HG02884 (cell line): Measurements from ENCODE around the gene ITGA3.

ENCODE experiments used
- ATAC-seq: cut with Tn5 transposase; IDR thresholded peaks from one replicate; pipeline ENCODE4 v1.9.1; 2021; ENCODE audit warnings: mild to moderate bottlenecking, moderate library complexity; ENCODE audit not compliant: unreplicated experiment

Gene ITGA3

GRCh38 chr17:50106393-50107131, 50.7 kb downstream of the ITGA3 start:
- ATAC-seq = no peak

GRCh38 chr17:50107790-50108414, 52.0 kb downstream of the ITGA3 start:
- no peak for ATAC-seq

- no peak for ATAC-seq
Observed at GRCh38 chr17:50108556-50108955, 52.6 kb downstream of the ITGA3 start.

- no peak for ATAC-seq
Observed at GRCh38 chr17:50109207-50109606, 53.3 kb downstream of the ITGA3 start.

GRCh38 chr17:50109785-50110184, 53.9 kb downstream of the ITGA3 start:
- ATAC-seq = no peak

GRCh38 chr17:50110591-50111349, 54.9 kb downstream of the ITGA3 start:
- ATAC-seq = no peak

- no peak for ATAC-seq
Observed at GRCh38 chr17:50111673-50112655, 56.1 kb downstream of the ITGA3 start.

GRCh38 chr17:50112694-50113093, 56.8 kb downstream of the ITGA3 start:
- ATAC-seq = no peak

- no peak for ATAC-seq
Observed at GRCh38 chr17:50113624-50114320, 57.9 kb downstream of the ITGA3 start.

GRCh38 chr17:50114401-50114800, 58.5 kb downstream of the ITGA3 start:
- ATAC-seq = no peak

- no peak for ATAC-seq
Observed at GRCh38 chr17:50114849-50115357, 59.0 kb downstream of the ITGA3 start.

GRCh38 chr17:50115756-50116155, 59.8 kb downstream of the ITGA3 start:
- ATAC-seq = no peak

GRCh38 chr17:50117202-50118051, 61.5 kb downstream of the ITGA3 start:
- ATAC-seq = peak; percentile 50

GRCh38 chr17:50118076-50118827, 62.3 kb downstream of the ITGA3 start:
- no peak for ATAC-seq

- ATAC-seq = no peak
Observed at GRCh38 chr17:50118828-50119218, 62.9 kb downstream of the ITGA3 start.

- ATAC-seq = no peak
Observed at GRCh38 chr17:50120475-50121253, 64.8 kb downstream of the ITGA3 start.

- ATAC-seq = no peak
Observed at GRCh38 chr17:50122945-50123344, 67.0 kb downstream of the ITGA3 start.
